ENCODE data around the gene SLC26A1. TPM values are rescaled to one million over a fixed set of nuclear protein-coding genes. Genes with fewer than 3 reads are reported as not detected.
A peak's percentile ranks its signal among the peaks of the same experiment; 100 is the strongest.

Gene SLC26A1
- total and polyA plus RNA-seq, 2 of the 13 experiments (the other 11 are each of a cell fraction or from before 2014, with no cell fraction given): 5.4 to 22.9 TPM

GRCh38 chr4:986879-987623 lies 6.2 kb downstream of the SLC26A1 start, which contains the start of gene IDUA:
TSS of gene IDUA (plus strand) at chr4:987044. CDS start at chr4:987085, 41 bp downstream.
- peak; percentile 73 for ATAC-seq
- Histone ChIP-seq H3K4me1 (ENCODE audit: insufficient read depth, low read length) (peaks cover 44% of the 10 kb centered on the region), H3K27ac (ENCODE audit: extremely low read length, insufficient read depth, low read length) (peak within 1 kb of the TSS; percentile 64), H3K4me3 (replicated peaks in 1 of 3; ENCODE audit: insufficient read depth in 1 of 3, low read depth in 2 of 3, low read length in 3 of 3) (peak within 1 kb of the TSS; percentile 54 to 75 (median 55)), H3K36me3 (replicated peaks in 1 of 2; ENCODE audit: control insufficient read depth in 1 of 2, insufficient read depth in 2 of 2, low read length in 2 of 2) (peaks cover 9 to 15% of the 10 kb centered on the region in 2 experiments; a peak in 4 of 5 replicates), H3K4me2 (ENCODE audit: low read depth, low read length) (peak within 1 kb of the TSS; percentile 91), H2AFZ (ENCODE audit: low read length) (no peak within 1 kb of the TSS), H4K20me1 (ENCODE audit: insufficient read depth, low read length) (no peaks in the 10 kb centered on the region), H3K27me3 (ENCODE audit: control insufficient read depth in 1 of 2, insufficient read depth in 2 of 2, low read length in 2 of 2) (peaks cover 0 to 8% of the 10 kb centered on the region in 2 experiments; a peak in 1 of 5 replicates), H3K9me3 (ENCODE audit: low read length) (no peaks in the 10 kb centered on the region), H3K79me2 (ENCODE audit: insufficient read depth, low read length) (peaks cover 12% of the 10 kb centered on the region), H3K9ac (ENCODE audit: insufficient read depth, low read depth, low read length) (peak within 1 kb of the TSS; percentile 69)
- 70% methylated on average over 2 of the region's 69 CpGs for WGBS (ENCODE audit: low lambda C conversion rate)
- peak; percentile 74 for DNase-seq (ENCODE audit: low spot score)
- ChIA-PET POLR2A (interaction anchor here (0.7 to 3.2 kb wide), 12 partner anchors 12 to 300 kb away, joined by 3 to 25 read pairs (median 3); partner anchors contain the start of genes GAK and TMEM175), CTCF (ENCODE audit: low intra/inter-chr PET ratio, low total read pairs) (interaction anchor here (1.3 kb wide), 1 partner anchor 61 kb away, joined by 5 read pairs; no protein-coding TSS in a partner anchor)
- intact Hi-C loops (cut with micrococcal nuclease; ENCODE audit: unreplicated experiment) (loop anchor here (1.0 to 2.0 kb wide), 3 partner anchors 56 to 173 kb away; no protein-coding TSS in a partner anchor), in situ Hi-C loops (cut with HindIII; ENCODE audit: extremely low pct_ligation_motif_present, low pct_unique_long_range_greater_than_20kb) (loop anchor here (5.0 to 10.0 kb wide), 2 partner anchors 55 to 172 kb away; partner anchors contain the start of genes GAK and TMEM175)
- BruUV-seq (replicated peaks): no TSS peak
- FAIRE-seq: no peak
- no peak for TF ChIP-seq MYNN (CRISPR knock-in tag; IDR thresholded peaks at IDR 0.05; ENCODE audit: low read depth)
- peak; percentile 78; the same call in 1 of the 2 replicates for TF ChIP-seq ZNF562 (CRISPR knock-in tag; IDR thresholded peaks at IDR 0.05; ENCODE audit: borderline replicate concordance)
- TF ChIP-seq, protein P1, sequence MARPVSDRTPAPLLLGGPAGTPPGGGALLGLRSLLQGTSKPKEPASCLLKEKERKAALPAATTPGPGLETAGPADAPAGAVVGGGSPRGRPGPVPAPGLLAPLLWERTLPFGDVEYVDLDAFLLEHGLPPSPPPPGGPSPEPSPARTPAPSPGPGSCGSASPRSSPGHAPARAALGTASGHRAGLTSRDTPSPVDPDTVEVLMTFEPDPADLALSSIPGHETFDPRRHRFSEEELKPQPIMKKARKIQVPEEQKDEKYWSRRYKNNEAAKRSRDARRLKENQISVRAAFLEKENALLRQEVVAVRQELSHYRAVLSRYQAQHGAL (CRISPR knock-in tag; IDR thresholded peaks at IDR 0.05; ENCODE audit: not compliant biosample characterization): no peak
- TF ChIP-seq KLF15 (CRISPR knock-in tag; IDR thresholded peaks at IDR 0.05; ENCODE audit: borderline replicate concordance): peak; percentile 85; the same call in 1 of the 2 replicates
- TF ChIP-seq IRX3 (CRISPR knock-in tag; IDR thresholded peaks at IDR 0.05; ENCODE audit: borderline replicate concordance, low read depth): peak; percentile 88; the same call in 1 of the 2 replicates
- 0 out of 2 replicates have a peak, but pooled peaks have one; percentile 32 for TF ChIP-seq ZNF276 (CRISPR knock-in tag; IDR thresholded peaks at IDR 0.05; ENCODE audit: low read depth)
- TF ChIP-seq RBM22 (optimal IDR thresholded peaks at IDR 0.05; ENCODE audit: low read length): peak; percentile 97
- TF ChIP-seq AGO2 (optimal IDR thresholded peaks at IDR 0.05; ENCODE audit: low read depth, low read length): peak; percentile 100
- no peak for TF ChIP-seq HOXD1 (CRISPR knock-in tag; IDR thresholded peaks at IDR 0.05)
- TF ChIP-seq ZBTB7A (CRISPR knock-in tag; IDR thresholded peaks at IDR 0.05): 0 out of 2 replicates have a peak, but pooled peaks have one; percentile 17
- no peak for TF ChIP-seq ATAD3A (CRISPR knock-in tag; IDR thresholded peaks at IDR 0.05)
- TF ChIP-seq SAFB2 (CRISPR knock-in tag; IDR thresholded peaks at IDR 0.05; ENCODE audit: borderline replicate concordance, low read depth): peak; percentile 89
- TF ChIP-seq, protein P2, sequence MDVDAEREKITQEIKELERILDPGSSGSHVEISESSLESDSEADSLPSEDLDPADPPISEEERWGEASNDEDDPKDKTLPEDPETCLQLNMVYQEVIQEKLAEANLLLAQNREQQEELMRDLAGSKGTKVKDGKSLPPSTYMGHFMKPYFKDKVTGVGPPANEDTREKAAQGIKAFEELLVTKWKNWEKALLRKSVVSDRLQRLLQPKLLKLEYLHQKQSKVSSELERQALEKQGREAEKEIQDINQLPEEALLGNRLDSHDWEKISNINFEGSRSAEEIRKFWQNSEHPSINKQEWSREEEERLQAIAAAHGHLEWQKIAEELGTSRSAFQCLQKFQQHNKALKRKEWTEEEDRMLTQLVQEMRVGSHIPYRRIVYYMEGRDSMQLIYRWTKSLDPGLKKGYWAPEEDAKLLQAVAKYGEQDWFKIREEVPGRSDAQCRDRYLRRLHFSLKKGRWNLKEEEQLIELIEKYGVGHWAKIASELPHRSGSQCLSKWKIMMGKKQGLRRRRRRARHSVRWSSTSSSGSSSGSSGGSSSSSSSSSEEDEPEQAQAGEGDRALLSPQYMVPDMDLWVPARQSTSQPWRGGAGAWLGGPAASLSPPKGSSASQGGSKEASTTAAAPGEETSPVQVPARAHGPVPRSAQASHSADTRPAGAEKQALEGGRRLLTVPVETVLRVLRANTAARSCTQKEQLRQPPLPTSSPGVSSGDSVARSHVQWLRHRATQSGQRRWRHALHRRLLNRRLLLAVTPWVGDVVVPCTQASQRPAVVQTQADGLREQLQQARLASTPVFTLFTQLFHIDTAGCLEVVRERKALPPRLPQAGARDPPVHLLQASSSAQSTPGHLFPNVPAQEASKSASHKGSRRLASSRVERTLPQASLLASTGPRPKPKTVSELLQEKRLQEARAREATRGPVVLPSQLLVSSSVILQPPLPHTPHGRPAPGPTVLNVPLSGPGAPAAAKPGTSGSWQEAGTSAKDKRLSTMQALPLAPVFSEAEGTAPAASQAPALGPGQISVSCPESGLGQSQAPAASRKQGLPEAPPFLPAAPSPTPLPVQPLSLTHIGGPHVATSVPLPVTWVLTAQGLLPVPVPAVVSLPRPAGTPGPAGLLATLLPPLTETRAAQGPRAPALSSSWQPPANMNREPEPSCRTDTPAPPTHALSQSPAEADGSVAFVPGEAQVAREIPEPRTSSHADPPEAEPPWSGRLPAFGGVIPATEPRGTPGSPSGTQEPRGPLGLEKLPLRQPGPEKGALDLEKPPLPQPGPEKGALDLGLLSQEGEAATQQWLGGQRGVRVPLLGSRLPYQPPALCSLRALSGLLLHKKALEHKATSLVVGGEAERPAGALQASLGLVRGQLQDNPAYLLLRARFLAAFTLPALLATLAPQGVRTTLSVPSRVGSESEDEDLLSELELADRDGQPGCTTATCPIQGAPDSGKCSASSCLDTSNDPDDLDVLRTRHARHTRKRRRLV (CRISPR knock-in tag; IDR thresholded peaks at IDR 0.05): no peak
- TF ChIP-seq NFKB2 (CRISPR knock-in tag; IDR thresholded peaks at IDR 0.05; ENCODE audit: borderline replicate concordance): peak; percentile 48; the same call in 1 of the 2 replicates
- peak; percentile 0; the same call in 1 of the 2 replicates for TF ChIP-seq FOXA3 (CRISPR knock-in tag; IDR thresholded peaks at IDR 0.05)

Data from HepG2 (cell line).